SU-DHL-6 (cell line): ENCODE data around the gene DLX4.

ENCODE experiments used
- H2AFZ ChIP-seq: fragments of 200-600 bp; sonication (generic); 2 replicates; pipeline ENCODE4 v1.6.1; 2014; ENCODE audit warnings: low read depth, mild to moderate bottlenecking, moderate library complexity, mixed read lengths, antibody characterized with exemption, low read length; ENCODE audit not compliant: severe bottlenecking
- H3F3A ChIP-seq: fragments of 200-600 bp; shearing (Covaris generic); 2 replicates; pipeline ENCODE4 v1.6.0; 2016; ENCODE audit warnings: antibody characterized with exemption, mild to moderate bottlenecking; ENCODE audit not compliant: insufficient read depth
- H3K27ac ChIP-seq: fragments of 200-600 bp; sonication (generic); 2 replicates; pipeline ENCODE4 v1.5.1; 2016; ENCODE audit warnings: low read depth, mild to moderate bottlenecking, low read length, moderate library complexity, mixed read lengths
- H3K27me3 ChIP-seq: fragments of 200-600 bp; sonication (generic), shearing (Covaris generic); 2 replicates; pipeline ENCODE4 v1.6.0; 2014; ENCODE audit warnings: mild to moderate bottlenecking, low read length
- H3K36me3 ChIP-seq: fragments of 200-600 bp; sonication (generic); 2 replicates; pipeline ENCODE4 v1.6.1; 2014; ENCODE audit warnings: mild to moderate bottlenecking, low read length, mixed read lengths
- H3K4me2 ChIP-seq: fragments of 300-600, 200-600 bp; shearing (Covaris generic), sonication (generic); 2 replicates; pipeline ENCODE4 v1.6.0; 2014; ENCODE audit warnings: low read length, low read depth, mild to moderate bottlenecking; ENCODE audit not compliant: poor library complexity, severe bottlenecking
- H3K4me3 ChIP-seq: fragments of 200-600 bp; sonication (generic); 2 replicates; pipeline ENCODE4 v1.5.1; 2014; ENCODE audit warnings: antibody characterized with exemption, low read length, mild to moderate bottlenecking, mixed read lengths; ENCODE audit not compliant: insufficient read depth, poor library complexity, severe bottlenecking
- H3K79me2 ChIP-seq: fragments of 200-600 bp; sonication (generic); 2 replicates; pipeline ENCODE4 v1.6.1; 2014; ENCODE audit warnings: mild to moderate bottlenecking, low read length, moderate library complexity; ENCODE audit not compliant: insufficient read depth
- H3K9ac ChIP-seq: fragments of 200-600 bp; sonication (generic); 2 replicates; pipeline ENCODE4 v1.7.0; 2014; ENCODE audit warnings: mild to moderate bottlenecking, low read length
- H3K9me2 ChIP-seq: fragments of 200-600 bp; sonication (generic); replicated peaks from 2 replicates; pipeline ENCODE4 v1.6.1; 2014; ENCODE audit warnings: low read length; ENCODE audit not compliant: insufficient read depth
- H3K9me3 ChIP-seq: fragments of 200-600 bp; sonication (generic); 2 replicates; pipeline ENCODE4 v1.6.1; 2014; ENCODE audit warnings: low read length, mixed read lengths; ENCODE audit not compliant: insufficient read depth
- H4K20me1 ChIP-seq: fragments of 200-600 bp; sonication (generic); 2 replicates; pipeline ENCODE4 v1.6.1; 2014; ENCODE audit warnings: low read depth, mild to moderate bottlenecking, antibody characterized with exemption, low read length, moderate library complexity, mixed read lengths
- EZH2phosphoT487 ChIP-seq: fragments of 200-600 bp; sonication (generic), shearing (Covaris generic); conservative IDR thresholded peaks from 2 replicates; pipeline ENCODE4 v1.6.1; 2018; ENCODE audit warnings: mild to moderate bottlenecking, antibody characterized with exemption, low read length, moderate library complexity, mixed read lengths
- TF ChIP-seq, protein P1 (sequence below): fragments of 200-600 bp; sonication (generic); IDR thresholded peaks from one replicate; pipeline ENCODE4 v1.5.1; 2017; ENCODE audit warnings: antibody characterized with exemption, mild to moderate bottlenecking, low read length, moderate library complexity; ENCODE audit not compliant: insufficient read depth, poor library complexity, severe bottlenecking

DLX4 gene

DNA sequence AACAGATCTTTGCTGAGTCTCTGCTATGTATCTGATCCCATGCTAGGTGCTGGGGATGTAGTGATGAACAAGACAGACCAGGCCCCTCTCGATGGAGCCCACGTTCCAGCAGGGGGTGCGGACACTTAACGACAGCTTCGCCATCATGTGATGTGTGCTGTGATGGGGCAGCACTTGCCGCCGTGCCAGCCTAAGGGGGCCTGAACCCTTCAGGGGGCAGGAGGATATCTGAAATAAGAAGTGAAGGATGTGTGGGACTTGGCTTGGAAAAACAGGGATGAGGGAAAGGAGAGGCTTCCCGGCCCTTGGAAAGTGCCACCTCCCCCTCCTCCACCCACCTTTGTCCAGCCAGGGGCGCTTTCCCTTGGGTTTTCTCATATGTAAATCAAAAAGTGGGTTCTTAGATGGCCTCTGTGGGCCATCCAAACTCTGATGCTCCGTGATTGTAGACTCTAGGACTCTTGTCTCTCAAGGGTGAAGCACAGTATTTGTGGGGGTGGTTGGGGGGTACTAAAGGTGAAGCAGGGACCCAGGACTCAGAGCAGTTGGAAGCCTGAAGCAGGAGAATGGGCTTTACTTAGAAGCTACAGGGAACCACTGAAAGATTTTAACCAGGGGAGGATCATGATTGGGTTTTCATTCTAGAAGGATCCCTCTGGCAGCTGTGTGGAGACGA, 30.0 kb downstream of the DLX4 start:
- Histone ChIP-seq H3K27ac (no peak overlapping the region), H4K20me1 (no peaks in the 10 kb centered on the region), H3K79me2 (no peaks in the 10 kb centered on the region), H3K4me3 (no peak overlapping the region), H3K36me3 (no peaks in the 10 kb centered on the region), H3K27me3 (no peaks in the 10 kb centered on the region), H3K9me3 (no peaks in the 10 kb centered on the region), H3K4me2 (no peak overlapping the region), H3F3A (no peaks in the 10 kb centered on the region), H3K9ac (no peak overlapping the region), H2AFZ (peak overlapping the region; percentile 95), H3K9me2 (no peaks in the 10 kb centered on the region)
- TF ChIP-seq EZH2phosphoT487, result no peak
- TF ChIP-seq, protein P1, sequence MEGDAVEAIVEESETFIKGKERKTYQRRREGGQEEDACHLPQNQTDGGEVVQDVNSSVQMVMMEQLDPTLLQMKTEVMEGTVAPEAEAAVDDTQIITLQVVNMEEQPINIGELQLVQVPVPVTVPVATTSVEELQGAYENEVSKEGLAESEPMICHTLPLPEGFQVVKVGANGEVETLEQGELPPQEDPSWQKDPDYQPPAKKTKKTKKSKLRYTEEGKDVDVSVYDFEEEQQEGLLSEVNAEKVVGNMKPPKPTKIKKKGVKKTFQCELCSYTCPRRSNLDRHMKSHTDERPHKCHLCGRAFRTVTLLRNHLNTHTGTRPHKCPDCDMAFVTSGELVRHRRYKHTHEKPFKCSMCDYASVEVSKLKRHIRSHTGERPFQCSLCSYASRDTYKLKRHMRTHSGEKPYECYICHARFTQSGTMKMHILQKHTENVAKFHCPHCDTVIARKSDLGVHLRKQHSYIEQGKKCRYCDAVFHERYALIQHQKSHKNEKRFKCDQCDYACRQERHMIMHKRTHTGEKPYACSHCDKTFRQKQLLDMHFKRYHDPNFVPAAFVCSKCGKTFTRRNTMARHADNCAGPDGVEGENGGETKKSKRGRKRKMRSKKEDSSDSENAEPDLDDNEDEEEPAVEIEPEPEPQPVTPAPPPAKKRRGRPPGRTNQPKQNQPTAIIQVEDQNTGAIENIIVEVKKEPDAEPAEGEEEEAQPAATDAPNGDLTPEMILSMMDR, result no peak

DNA sequence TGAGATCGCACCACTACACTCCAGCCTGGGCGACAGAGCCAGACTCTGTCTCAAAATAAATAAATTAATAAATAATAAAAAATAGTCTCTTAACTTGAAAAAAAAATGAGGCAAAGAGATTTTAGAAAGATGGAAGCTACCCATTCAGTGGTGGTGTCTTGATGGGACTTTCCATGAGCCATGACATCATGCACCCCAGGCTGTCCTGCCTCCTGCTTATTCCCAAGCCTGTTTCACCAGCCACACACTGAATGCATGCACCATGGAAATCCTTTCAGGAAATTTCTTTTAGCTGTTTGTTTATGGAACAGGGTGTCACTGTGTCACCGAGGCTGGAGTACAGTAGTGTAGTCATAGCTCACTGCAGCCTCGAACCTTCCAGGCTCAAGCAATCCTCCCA, 34.9 kb downstream of the DLX4 start:
- H3K4me2 ChIP-seq, result no peak overlapping the region
- no peak overlapping the region for H3K4me3 ChIP-seq
- H2AFZ ChIP-seq, result no peak overlapping the region
- no peaks in the 10 kb centered on the region for H3F3A ChIP-seq
- no peaks in the 10 kb centered on the region for H4K20me1 ChIP-seq
- H3K9me3 ChIP-seq, result no peaks in the 10 kb centered on the region
- H3K36me3 ChIP-seq, result no peaks in the 10 kb centered on the region
- no peak overlapping the region for H3K9ac ChIP-seq
- H3K27ac ChIP-seq, result no peak overlapping the region
- no peak for TF ChIP-seq EZH2phosphoT487
- TF ChIP-seq, protein P1, result no peak
- H3K27me3 ChIP-seq, result no peaks in the 10 kb centered on the region
- H3K9me2 ChIP-seq, result no peaks in the 10 kb centered on the region
- H3K79me2 ChIP-seq, result no peaks in the 10 kb centered on the region

DNA sequence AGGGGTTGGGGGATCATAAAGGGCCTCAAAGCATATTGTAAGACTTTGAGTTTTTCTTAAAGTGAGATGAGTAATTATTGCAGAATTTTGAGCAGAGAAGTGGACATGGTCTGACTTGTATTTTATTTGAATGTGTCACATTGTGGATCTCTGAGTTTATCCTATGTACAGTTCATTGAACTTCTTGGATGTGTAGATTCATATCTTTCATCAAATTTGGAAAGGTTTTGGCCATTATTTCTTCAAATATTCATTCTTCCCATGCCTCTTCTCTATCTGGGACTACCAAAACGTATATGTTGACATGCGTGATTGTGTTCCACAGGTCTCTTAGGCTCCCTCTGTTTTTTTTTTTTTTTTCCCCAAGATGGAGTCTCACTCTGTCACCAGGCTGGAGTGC, 40.3 kb downstream of the DLX4 start:
- Histone ChIP-seq H3K27me3 (no peaks in the 10 kb centered on the region), H4K20me1 (no peaks in the 10 kb centered on the region), H3F3A (no peaks in the 10 kb centered on the region), H3K9ac (no peak overlapping the region), H3K27ac (no peak overlapping the region), H3K4me2 (no peak overlapping the region), H2AFZ (no peak overlapping the region), H3K9me2 (no peaks in the 10 kb centered on the region), H3K36me3 (no peaks in the 10 kb centered on the region), H3K9me3 (no peaks in the 10 kb centered on the region; the same call in 1 of the 2 replicates), H3K79me2 (no peaks in the 10 kb centered on the region), H3K4me3 (no peak overlapping the region)
- no peak for TF ChIP-seq EZH2phosphoT487
- TF ChIP-seq, protein P1, result no peak
